ENCODE results near the gene RSPO4. TPM values are rescaled to one million over a fixed set of nuclear protein-coding genes. Genes with fewer than 3 reads are reported as not detected.

The RSPO4 gene
- total RNA-seq, 1 donor from 2014 or later = 1.2 TPM

GRCh38 chr20:997486-997885 is 4.6 kb downstream of the RSPO4 start:
- no peak for TF ChIP-seq CTCF (conservative IDR thresholded peaks at IDR 0.05; ENCODE audit: low read depth, low read length)
- DNase-seq (ENCODE audit: low read depth) = no peak
- H3K4me3 ChIP-seq (ENCODE audit: low read depth, low read length) = no peak overlapping the region

DNA sequence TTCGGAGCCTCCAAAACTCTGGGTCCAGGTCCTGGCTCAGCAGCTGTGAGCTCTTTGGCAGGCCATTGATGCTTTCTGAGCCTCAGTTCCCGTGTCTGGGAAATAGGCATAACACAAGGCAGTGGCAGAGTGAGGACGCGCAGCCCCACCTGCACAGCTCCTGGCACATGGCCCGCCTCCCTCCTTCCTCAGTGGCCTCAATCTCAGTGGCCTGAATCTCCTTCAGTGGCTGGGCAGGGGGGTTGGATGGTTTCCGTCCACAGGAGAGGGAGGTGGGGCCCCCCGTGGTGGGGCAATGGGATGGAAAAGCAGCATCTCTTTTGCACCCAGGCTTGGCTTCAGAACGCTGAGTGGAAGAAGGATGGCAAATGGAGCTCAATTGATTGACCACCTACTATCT is 5.1 kb downstream of the RSPO4 start:
- H3K4me3 ChIP-seq (ENCODE audit: low read depth, low read length) = no peak overlapping the region
- TF ChIP-seq CTCF (conservative IDR thresholded peaks at IDR 0.05; ENCODE audit: low read depth, low read length) = no peak
- DNase-seq (ENCODE audit: low read depth) = no peak

- H3K4me3 ChIP-seq (ENCODE audit: low read depth, low read length) = no peak overlapping the region
- TF ChIP-seq CTCF (conservative IDR thresholded peaks at IDR 0.05; ENCODE audit: low read depth, low read length) = no peak
- DNase-seq (ENCODE audit: low read depth) = no peak
Observed at GRCh38 chr20:995170-995569, 6.9 kb downstream of the RSPO4 start.

DNA sequence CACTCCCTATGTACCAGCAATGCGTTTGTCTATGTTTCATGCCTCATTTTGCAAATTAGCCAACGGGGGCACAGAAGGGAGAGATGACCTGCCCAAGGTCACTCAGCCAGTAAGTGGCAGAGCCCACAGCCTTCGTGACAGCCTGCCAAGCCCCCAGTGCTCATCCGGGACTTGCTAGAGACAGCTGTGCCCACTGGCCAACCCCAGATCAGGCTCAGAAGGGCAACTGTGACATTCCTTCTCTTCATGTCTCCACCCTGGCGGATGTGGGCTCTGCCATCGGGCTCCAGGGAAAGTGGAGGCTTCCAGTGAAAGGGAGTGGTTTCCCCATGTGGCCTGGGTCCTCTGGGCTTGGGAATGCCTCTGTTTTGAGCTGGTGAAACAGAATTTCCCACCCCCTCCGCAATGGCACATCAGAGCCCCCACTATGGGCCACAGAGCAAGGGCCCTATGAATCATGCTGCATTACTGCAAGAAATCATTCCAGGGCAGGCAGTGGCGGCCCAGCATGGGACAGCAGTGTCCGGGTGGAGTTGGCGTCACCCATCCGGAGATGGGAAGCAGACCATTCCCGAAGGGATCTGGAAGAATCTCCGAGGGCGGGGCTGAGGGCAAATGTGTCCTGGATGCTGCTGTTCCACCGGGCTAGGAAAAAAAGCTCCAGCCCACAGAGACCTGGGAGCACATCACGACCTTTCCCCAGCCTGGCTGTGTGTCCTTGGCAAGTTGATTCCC is 9.1 kb downstream of the RSPO4 start:
- no peak overlapping the region for H3K4me3 ChIP-seq (ENCODE audit: low read depth, low read length)
- TF ChIP-seq CTCF (conservative IDR thresholded peaks at IDR 0.05; ENCODE audit: low read depth, low read length) = no peak
- no peak for DNase-seq (ENCODE audit: low read depth)

DNA sequence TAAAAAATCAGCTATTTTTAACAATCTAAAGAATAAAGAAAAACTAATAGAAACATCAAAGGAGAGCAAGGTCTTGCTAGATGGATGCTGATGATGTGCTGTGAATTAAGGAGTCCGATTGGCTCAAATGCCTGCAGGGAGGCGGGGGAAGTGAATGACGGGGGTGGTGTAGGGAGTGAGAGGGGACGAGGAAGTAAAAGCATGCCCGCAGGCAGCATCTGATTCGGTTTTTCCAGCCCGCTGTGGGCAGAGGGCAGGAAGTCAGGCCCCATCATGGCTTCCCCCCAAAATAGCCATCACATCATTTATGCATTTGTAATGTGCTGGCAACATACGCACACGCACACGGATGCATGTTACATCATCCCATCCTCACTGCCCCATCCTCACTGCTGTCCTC is 10.3 kb downstream of the RSPO4 start:
- no peak for TF ChIP-seq CTCF (conservative IDR thresholded peaks at IDR 0.05; ENCODE audit: low read depth, low read length)
- DNase-seq (ENCODE audit: low read depth) = no peak

GRCh38 chr20:990293-990959 is 11.7 kb downstream of the RSPO4 start:
- DNase-seq (ENCODE audit: low read depth) = no peak
- TF ChIP-seq CTCF (conservative IDR thresholded peaks at IDR 0.05; ENCODE audit: low read depth, low read length) = no peak
- no peak overlapping the region for H3K4me3 ChIP-seq (ENCODE audit: low read depth, low read length)

More for the DNA sequence above, 10.3 kb downstream of the RSPO4 start:
- no peak overlapping the region for H3K4me3 ChIP-seq (ENCODE audit: low read depth, low read length)

DNA sequence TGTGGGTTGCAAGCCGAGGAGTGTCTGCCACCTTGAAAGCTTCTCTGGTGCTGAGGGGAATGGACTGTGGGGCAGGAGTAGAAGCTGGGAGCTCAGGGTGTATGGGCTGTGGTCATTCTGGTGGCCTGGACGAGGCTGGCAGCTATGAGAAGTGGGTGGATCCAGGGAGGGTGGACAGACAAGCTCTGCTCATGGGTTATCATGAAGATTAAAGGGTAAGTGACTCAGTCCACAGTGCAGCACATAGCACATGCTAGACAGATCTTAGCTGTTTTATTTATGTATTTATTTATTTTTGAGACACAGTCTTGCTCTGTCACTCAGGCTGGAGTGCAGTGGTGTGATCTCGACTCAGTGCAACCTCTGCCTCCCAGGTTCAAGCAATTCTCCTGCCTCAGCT is 13.8 kb downstream of the RSPO4 start:
- H3K4me3 ChIP-seq (ENCODE audit: low read depth, low read length) = no peak overlapping the region
- no peak for TF ChIP-seq CTCF (conservative IDR thresholded peaks at IDR 0.05; ENCODE audit: low read depth, low read length)
- no peak for DNase-seq (ENCODE audit: low read depth)

Data from epithelial cell of proximal tubule (primary cell).